Stomach (tissue), 4 donors: ENCODE data around the gene RNF181.

Experiments used
- EP300 ChIP-seq: sonication (generic); formaldehyde crosslinking; IDR thresholded peaks from one replicate; pipeline ENCODE4 v1.6.1; 2017; ENCODE audit warnings: antibody characterized with exemption
- POLR2A ChIP-seq, 4 donors: fragments of 450-650 bp; IDR thresholded peaks; one replicate each; pipeline ENCODE4 v1.6.1; 2016; ENCODE audit warnings: antibody characterized with exemption in 4 of 4, control low read depth in 2 of 4, mild to moderate bottlenecking in 1 of 4, moderate library complexity in 1 of 4
- POLR2AphosphoS5 ChIP-seq, 3 donors: sonication (generic); formaldehyde crosslinking; IDR thresholded peaks; one replicate each; pipeline ENCODE4 v1.6.1; 2016; ENCODE audit warnings: antibody characterized with exemption in 3 of 3
- TF ChIP-seq, protein P1 (sequence below), 7 experiments: fragments of 450-650 bp in 4 of 7; fragments of 200-600 bp in 3 of 7; sonication (generic) in 3 of 7; IDR thresholded peaks; one replicate each; pipeline ENCODE4 v1.5.1; 2016 to 2019; ENCODE audit warnings: antibody characterized with exemption in 7 of 7, control low read depth in 2 of 7, mild to moderate bottlenecking in 1 of 7

DNA sequence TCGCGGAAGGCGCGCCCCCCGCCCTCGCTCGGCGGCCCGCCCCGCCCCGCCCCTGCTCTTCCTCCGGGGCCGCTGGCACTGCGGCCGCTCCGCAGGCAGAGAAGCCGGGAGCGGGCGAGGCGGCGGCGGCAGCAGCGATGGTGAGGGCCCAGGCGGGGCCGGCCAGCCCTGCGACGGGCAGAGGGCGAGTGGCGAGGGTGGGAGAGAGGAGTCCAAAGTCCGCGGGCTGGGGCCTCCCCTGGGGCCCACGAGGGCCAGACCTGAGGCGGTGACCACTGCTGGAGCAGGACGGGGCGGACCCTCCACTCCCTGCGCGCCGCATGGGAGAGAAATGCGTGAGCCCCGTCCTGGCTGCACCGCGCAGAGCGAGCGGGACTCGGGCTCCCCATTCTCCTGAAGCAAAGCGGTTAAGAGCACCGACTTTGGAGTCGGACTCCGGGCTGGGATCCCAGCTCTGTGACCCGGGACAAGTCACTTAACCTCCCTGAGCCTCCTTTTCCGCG is 11.1 kb upstream of the RNF181 start, which contains the start of gene VAMP5:
- TF ChIP-seq, protein P1, sequence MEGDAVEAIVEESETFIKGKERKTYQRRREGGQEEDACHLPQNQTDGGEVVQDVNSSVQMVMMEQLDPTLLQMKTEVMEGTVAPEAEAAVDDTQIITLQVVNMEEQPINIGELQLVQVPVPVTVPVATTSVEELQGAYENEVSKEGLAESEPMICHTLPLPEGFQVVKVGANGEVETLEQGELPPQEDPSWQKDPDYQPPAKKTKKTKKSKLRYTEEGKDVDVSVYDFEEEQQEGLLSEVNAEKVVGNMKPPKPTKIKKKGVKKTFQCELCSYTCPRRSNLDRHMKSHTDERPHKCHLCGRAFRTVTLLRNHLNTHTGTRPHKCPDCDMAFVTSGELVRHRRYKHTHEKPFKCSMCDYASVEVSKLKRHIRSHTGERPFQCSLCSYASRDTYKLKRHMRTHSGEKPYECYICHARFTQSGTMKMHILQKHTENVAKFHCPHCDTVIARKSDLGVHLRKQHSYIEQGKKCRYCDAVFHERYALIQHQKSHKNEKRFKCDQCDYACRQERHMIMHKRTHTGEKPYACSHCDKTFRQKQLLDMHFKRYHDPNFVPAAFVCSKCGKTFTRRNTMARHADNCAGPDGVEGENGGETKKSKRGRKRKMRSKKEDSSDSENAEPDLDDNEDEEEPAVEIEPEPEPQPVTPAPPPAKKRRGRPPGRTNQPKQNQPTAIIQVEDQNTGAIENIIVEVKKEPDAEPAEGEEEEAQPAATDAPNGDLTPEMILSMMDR (IDR thresholded peaks at IDR 0.05), result no peak
- TF ChIP-seq EP300 (no peak), POLR2AphosphoS5 (IDR thresholded peaks at IDR 0.05) (peak; percentile 5 to 56 (median 45)), POLR2A (IDR thresholded peaks at IDR 0.05) (no peak)
